HepG2 (cell line): ENCODE results near the gene CTDNEP1. TPM values are rescaled to one million over a fixed set of nuclear protein-coding genes. Genes with fewer than 3 reads are reported as not detected.

ENCODE experiments used
- ATAC-seq: fragments of 200-7000 bp; cut with Tn5 transposase; 3 replicates; pipeline ENCODE4 v1.9.1; 2020; ENCODE audit warnings: mild to moderate bottlenecking, moderate library complexity
- BruUV-seq: library from RNA; stranded (reverse); fragments of 400-500 nt; replicated peaks from 2 replicates; lab custom pipeline; 2021; lab: Mats Ljungman, UMichigan
- CTCF ChIA-PET: fragments of 300-600 bp; formaldehyde crosslinking; extraction: SDS; loops from one replicate; lab custom pipeline; 2021; ENCODE audit warnings: low total read pairs, inconsistent platforms, low intra/inter-chr PET ratio; lab: Yijun Ruan, JAX
- POLR2A ChIA-PET: fragments of 350-600 bp; sonication (Branson Sonifier 250); formaldehyde crosslinking; loops from one replicate; lab custom pipeline; 2020; ENCODE audit warnings: antibody characterized with exemption, inconsistent platforms; lab: Yijun Ruan, JAX
- DNase-seq: peaks from one replicate; pipeline ENCODE4 v3.0.0-alpha.2; 2015; ENCODE audit warnings: low spot score
- FAIRE-seq: peaks from 3 replicates; lab custom pipeline; 2011; peaks lifted over from hg19 to GRCh38; lab: Jason Lieb, UNC
- H2AFZ ChIP-seq: one replicate; pipeline ENCODE4 v1.6.1; 2011; ENCODE audit warnings: low read length, inconsistent platforms
- H3K27ac ChIP-seq: fragments of 300-600 bp; 3 replicates; pipeline ENCODE4 v1.8.0; 2011; ENCODE audit warnings: mixed run types, mild to moderate bottlenecking, mixed read lengths, low read length, inconsistent platforms; ENCODE audit not compliant: insufficient read depth; ENCODE audit errors: extremely low read length
- H3K27me3 ChIP-seq, 2 experiments: fragments of 200-600 bp in 1 of 2; 2 replicates in 1 of 2; 3 replicates in 1 of 2; pipeline versions ENCODE4 v1.6.0 to v1.8.0; 2011; ENCODE audit warnings: low read length in 2 of 2, mild to moderate bottlenecking in 2 of 2, moderate library complexity in 2 of 2, inconsistent platforms in 1 of 2; ENCODE audit not compliant: insufficient read depth in 2 of 2, control insufficient read depth in 1 of 2
- H3K36me3 ChIP-seq, 2 experiments: fragments of 200-600 bp in 1 of 2; replicated peaks in 1 of 2; 2 replicates in 1 of 2; 3 replicates in 1 of 2; pipeline versions ENCODE4 v1.5.1 to v1.8.0; 2011; ENCODE audit warnings: low read length in 2 of 2, inconsistent platforms in 1 of 2; ENCODE audit not compliant: insufficient read depth in 2 of 2, control insufficient read depth in 1 of 2
- H3K4me1 ChIP-seq: 2 replicates; pipeline ENCODE4 v1.5.1; 2012; ENCODE audit warnings: low read length, inconsistent platforms; ENCODE audit not compliant: insufficient read depth
- H3K4me2 ChIP-seq: 2 replicates; pipeline ENCODE4 v1.6.0; 2011; ENCODE audit warnings: low read depth, low read length, inconsistent platforms
- H3K4me3 ChIP-seq, 3 experiments: fragments of 200-600 bp in 1 of 3; sonication (generic), shearing (Covaris generic) in 1 of 3; replicated peaks in 1 of 3; 2 replicates each; pipeline ENCODE4 v1.5.1; 2011 to 2016; ENCODE audit warnings: low read length in 3 of 3, inconsistent platforms in 2 of 3, low read depth in 2 of 3, mild to moderate bottlenecking in 2 of 3, control low read depth in 1 of 3, mixed read lengths in 1 of 3; ENCODE audit not compliant: insufficient read depth in 1 of 3
- H3K79me2 ChIP-seq: one replicate; pipeline ENCODE4 v1.6.1; 2011; ENCODE audit warnings: low read length, inconsistent platforms; ENCODE audit not compliant: insufficient read depth
- H3K9ac ChIP-seq: 2 replicates; pipeline ENCODE4 v1.6.0; 2011; ENCODE audit warnings: mild to moderate bottlenecking, low read depth, low read length, inconsistent platforms; ENCODE audit not compliant: insufficient read depth
- H3K9me3 ChIP-seq: 2 replicates; pipeline ENCODE4 v1.5.1; 2012; ENCODE audit warnings: mild to moderate bottlenecking, low read length
- H4K20me1 ChIP-seq: 2 replicates; pipeline ENCODE4 v1.6.0; 2011; ENCODE audit warnings: inconsistent platforms, mild to moderate bottlenecking, low read length, moderate library complexity; ENCODE audit not compliant: insufficient read depth
- AGO1 ChIP-seq: fragments of 200-400 bp; formaldehyde crosslinking; IDR thresholded peaks from 2 replicates; pipeline ENCODE4 v1.6.1; 2017; ENCODE audit warnings: mild to moderate bottlenecking, low read depth, low read length, moderate library complexity; ENCODE audit not compliant: poor library complexity, severe bottlenecking
- AGO2 ChIP-seq: fragments of 200-400 bp; formaldehyde crosslinking; optimal IDR thresholded peaks from 2 replicates; pipeline ENCODE3; 2017; ENCODE audit warnings: mild to moderate bottlenecking, low read depth, low read length, moderate library complexity
- BATF2 ChIP-seq: sonication (generic); formaldehyde crosslinking; IDR thresholded peaks from 2 replicates; pipeline ENCODE4 v1.8.0; 2022; ENCODE audit warnings: mild to moderate bottlenecking, missing genetic modification reagents, moderate library complexity
- FOXP1 ChIP-seq, 2 experiments: fragments of 450-650 bp in 1 of 2; IDR thresholded peaks; 2 replicates each; pipeline ENCODE4 v1.6.1; 2017 to 2018; ENCODE audit warnings: antibody characterized with exemption in 1 of 2
- HNRNPK ChIP-seq: fragments of 200-400 bp; formaldehyde crosslinking; IDR thresholded peaks from 2 replicates; pipeline ENCODE4 v1.6.1; 2018; ENCODE audit warnings: low read length, low read depth, moderate library complexity, mild to moderate bottlenecking; ENCODE audit not compliant: poor library complexity, severe bottlenecking
- IRF2 ChIP-seq: IDR thresholded peaks from 2 replicates; pipeline ENCODE4 v1.6.1; 2018; ENCODE audit warnings: missing genetic modification reagents, missing compliant biosample characterization
- RBFOX2 ChIP-seq: fragments of 200-400 bp; formaldehyde crosslinking; IDR thresholded peaks from 2 replicates; pipeline ENCODE4 v1.6.1; 2017; ENCODE audit warnings: low read depth, mild to moderate bottlenecking, low read length
- ZFP62 ChIP-seq: sonication (generic); formaldehyde crosslinking; IDR thresholded peaks from 2 replicates; pipeline ENCODE4 v1.4.0; 2020; ENCODE audit warnings: missing genetic modification reagents
- WGBS: methylation state at CpG from one replicate; pipeline ENCODE4 v1.1.6; 2017; ENCODE audit warnings: low lambda C conversion rate; 5-methylcytosine and 5-hydroxymethylcytosine counted together
- in situ Hi-C: cut with HindIII; loops from 2 replicates; pipeline ENCODE4 v1.10.0; 2017; ENCODE audit warnings: low pct_unique_long_range_greater_than_20kb; ENCODE audit not compliant: extremely low pct_ligation_motif_present
- intact Hi-C: fragments of 100-400 bp; cut with micrococcal nuclease; formaldehyde crosslinking; loops from one replicate; pipeline ENCODE4 v1.10.0; 2022; ENCODE audit not compliant: unreplicated experiment
- polyA plus RNA-seq, 8 experiments: library from polyadenylated mRNA; depleted of rRNA in 3 of 8; stranded (reverse) in 7 of 8; unstranded in 1 of 8; fragments of >200 nt; fragmentation: Illumina TruSeq in 4 of 8; extraction: Trizol in 4 of 8; gene quantifications; 2 replicates each; pipeline versions ENCODE4 v1.2.1 to v1.2.3, GENCODE V29; 2011 to 2016; ENCODE audit warnings: low read depth in 4 of 8, missing spikeins in 1 of 8, mixed read lengths in 1 of 8; ENCODE audit not compliant: insufficient read depth in 1 of 8
- total RNA-seq, 5 experiments: library from RNA; depleted of rRNA; stranded (reverse); fragments of >200 nt; fragmentation: Illumina TruSeq; extraction: Trizol; gene quantifications; 2 replicates each; pipeline ENCODE4 v1.2.3, GENCODE V29; 2016; ENCODE audit warnings: low read depth in 1 of 5

Gene CTDNEP1
- total and polyA plus RNA-seq, 2 of the 13 experiments (the other 11 are each of a cell fraction or from before 2014, with no cell fraction given), result 19.8 to 118 TPM

DNA sequence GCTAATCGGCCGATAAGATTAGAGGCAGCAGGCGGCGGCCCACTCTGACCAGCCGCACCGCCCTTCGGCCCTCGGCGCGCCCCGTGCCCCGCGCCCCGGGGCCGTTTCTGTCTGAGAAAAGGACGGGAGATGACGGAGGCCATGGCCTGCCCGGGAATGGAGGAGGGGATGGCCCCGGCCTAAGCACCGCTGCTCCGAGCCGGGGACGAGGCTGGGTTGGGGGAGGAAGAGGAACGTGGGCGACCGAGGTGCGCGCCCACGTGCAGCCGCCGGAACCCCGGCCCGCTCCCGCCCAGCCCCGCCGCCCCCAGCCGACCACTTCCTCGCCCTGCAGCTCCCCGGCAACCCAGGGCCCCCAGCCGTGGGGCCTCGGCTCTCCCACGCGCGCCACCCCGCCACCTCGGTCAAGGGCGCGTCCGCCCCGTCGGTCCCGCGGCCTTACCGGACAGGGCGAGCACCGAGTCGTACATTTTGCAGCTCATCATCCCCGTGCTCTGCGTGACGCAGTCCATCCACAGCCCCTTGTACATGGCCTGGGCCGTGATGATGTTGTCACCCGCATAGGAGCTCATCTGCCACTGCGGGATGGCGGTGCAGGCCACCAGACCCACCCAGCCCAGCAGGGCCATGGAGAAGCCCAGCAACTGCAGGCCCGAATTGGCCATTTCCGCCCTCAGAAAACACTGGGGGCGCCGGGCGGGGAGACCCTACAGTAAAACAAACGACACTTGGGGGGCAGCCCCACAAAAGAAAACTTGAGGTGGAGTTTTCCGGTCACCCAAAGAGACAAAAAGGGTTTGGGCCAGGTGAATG, 10.1 kb upstream of the CTDNEP1 start:
- Histone ChIP-seq H3K4me2 (no peak overlapping the region), H4K20me1 (no peaks in the 10 kb centered on the region), H3K27me3 (no peaks in the 10 kb centered on the region), H3K27ac (no peak overlapping the region), H3K4me1 (peaks cover 70% of the 10 kb centered on the region), H3K79me2 (no peaks in the 10 kb centered on the region), H3K36me3 (0 out of 5 replicates have a peak, but pooled peaks cover 0 to 3% of the 10 kb centered on the region in 2 experiments), H3K9me3 (no peaks in the 10 kb centered on the region), H3K4me3 (no peak overlapping the region), H3K9ac (no peak overlapping the region), H2AFZ (no peak overlapping the region)
- in situ Hi-C loops, result no loop called here
- ATAC-seq, result no peak
- intact Hi-C loops, result no loop called here
- ChIA-PET POLR2A (no interaction called here), CTCF (no interaction called here)
- 98% methylated on average over 66 of the region's 71 CpGs for WGBS
- TF ChIP-seq ZFP62, result no peak
- no peak for TF ChIP-seq FOXP1 (IDR thresholded peaks at IDR 0.05)
- no peak for TF ChIP-seq FOXP1 (CRISPR knock-in tag; IDR thresholded peaks at IDR 0.05)
- TF ChIP-seq IRF2 (CRISPR knock-in tag), result no peak
- no peak for TF ChIP-seq BATF2
- TF ChIP-seq AGO1, result peak; percentile 54
- peak; percentile 39; the same call in 1 of the 2 replicates for TF ChIP-seq RBFOX2
- peak; percentile 7 for TF ChIP-seq AGO2
- TF ChIP-seq HNRNPK, result peak; percentile 17
- no peak for DNase-seq
- no peak for FAIRE-seq
- no TSS peak for BruUV-seq
